Esophagus squamous epithelium (tissue), 5 donors: ENCODE measurements around the gene ANKS1B. TPM values are rescaled to one million over a fixed set of nuclear protein-coding genes. Genes with fewer than 3 reads are reported as not detected.

Experiments used
- DNase-seq: peaks from one replicate; lab custom pipeline; 2025; lab: John Stamatoyannopoulos, UW
- H3K27ac ChIP-seq, 4 donors: fragments of 200-600 bp; sonication (generic); one replicate each; pipeline ENCODE4 v1.5.1; 2016 to 2019; ENCODE audit warnings: mild to moderate bottlenecking in 1 of 4
- H3K27me3 ChIP-seq, 4 donors: fragments of 200-600 bp; sonication (generic); 1 replicate in 3 of 4; 2 replicates in 1 of 4; pipeline versions ENCODE4 v1.5.1 to v1.6.0; 2017 to 2021; ENCODE audit warnings: antibody characterized with exemption in 1 of 4
- H3K36me3 ChIP-seq, 3 donors: fragments of 200-600 bp; sonication (generic); one replicate each; pipeline ENCODE4 v1.5.1; 2016 to 2019
- H3K4me1 ChIP-seq, 3 donors: fragments of 200-600 bp; sonication (generic); one replicate each; pipeline ENCODE4 v1.5.1; 2017 to 2019
- H3K4me3 ChIP-seq, 4 donors: fragments of 200-600 bp; sonication (generic); 1 replicate in 3 of 4; 2 replicates in 1 of 4; pipeline ENCODE4 v1.5.1; 2016 to 2019; ENCODE audit warnings: mild to moderate bottlenecking in 2 of 4, moderate library complexity in 1 of 4
- H3K9me3 ChIP-seq, 3 donors: fragments of 200-600 bp; sonication (generic); one replicate each; pipeline ENCODE4 v1.5.1; 2016 to 2019
- POLR2A ChIP-seq, 4 donors: fragments of 450-650 bp; IDR thresholded peaks; one replicate each; pipeline ENCODE4 v1.6.1; 2017; ENCODE audit warnings: antibody characterized with exemption in 4 of 4, mild to moderate bottlenecking in 4 of 4, moderate library complexity in 3 of 4
- WGBS, 2 donors: methylation state at CpG; one replicate each; pipeline ENCODE4 v1.1.5; 2018; 5-methylcytosine and 5-hydroxymethylcytosine counted together
- intact Hi-C: fragments of 100-400 bp; cut with DNase I; formaldehyde crosslinking; loops from one replicate; pipeline ENCODE4 v1.15.0; 2022
- total RNA-seq, 4 donors: library from RNA; depleted of rRNA; stranded (reverse); fragments of >200 nt; gene quantifications; one replicate each; pipeline ENCODE4 v1.1.0, GENCODE V29; 2016
- TF ChIP-seq, protein P1 (sequence below), 6 experiments: fragments of 450-650 bp in 4 of 6; fragments of 200-600 bp in 2 of 6; sonication (generic) in 2 of 6; IDR thresholded peaks; one replicate each; pipeline ENCODE4 v1.5.1; 2016 to 2019; ENCODE audit warnings: antibody characterized with exemption in 6 of 6, mild to moderate bottlenecking in 4 of 6, moderate library complexity in 4 of 6
- donor health status: DM: yes; HTN: yes; CAD: no.

ANKS1B gene
- total RNA-seq, 4 donors from 2014 or later, result 1.6 to 15.8 (median 8.1) TPM

GRCh38 chr12:98922871-98923270, 1061.9 kb downstream of the ANKS1B start:
- TF ChIP-seq, protein P1, sequence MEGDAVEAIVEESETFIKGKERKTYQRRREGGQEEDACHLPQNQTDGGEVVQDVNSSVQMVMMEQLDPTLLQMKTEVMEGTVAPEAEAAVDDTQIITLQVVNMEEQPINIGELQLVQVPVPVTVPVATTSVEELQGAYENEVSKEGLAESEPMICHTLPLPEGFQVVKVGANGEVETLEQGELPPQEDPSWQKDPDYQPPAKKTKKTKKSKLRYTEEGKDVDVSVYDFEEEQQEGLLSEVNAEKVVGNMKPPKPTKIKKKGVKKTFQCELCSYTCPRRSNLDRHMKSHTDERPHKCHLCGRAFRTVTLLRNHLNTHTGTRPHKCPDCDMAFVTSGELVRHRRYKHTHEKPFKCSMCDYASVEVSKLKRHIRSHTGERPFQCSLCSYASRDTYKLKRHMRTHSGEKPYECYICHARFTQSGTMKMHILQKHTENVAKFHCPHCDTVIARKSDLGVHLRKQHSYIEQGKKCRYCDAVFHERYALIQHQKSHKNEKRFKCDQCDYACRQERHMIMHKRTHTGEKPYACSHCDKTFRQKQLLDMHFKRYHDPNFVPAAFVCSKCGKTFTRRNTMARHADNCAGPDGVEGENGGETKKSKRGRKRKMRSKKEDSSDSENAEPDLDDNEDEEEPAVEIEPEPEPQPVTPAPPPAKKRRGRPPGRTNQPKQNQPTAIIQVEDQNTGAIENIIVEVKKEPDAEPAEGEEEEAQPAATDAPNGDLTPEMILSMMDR (IDR thresholded peaks at IDR 0.05), result no peak
- TF ChIP-seq POLR2A (IDR thresholded peaks at IDR 0.05), result no peak
- no peaks in the 10 kb centered on the region for H3K36me3 ChIP-seq
- H3K4me1 ChIP-seq, result no peaks in the 10 kb centered on the region
- no peak overlapping the region for H3K27ac ChIP-seq
- no peak overlapping the region for H3K4me3 ChIP-seq
- intact Hi-C loops, result no loop called here
- H3K27me3 ChIP-seq, result no peaks in the 10 kb centered on the region
- no peaks in the 10 kb centered on the region for H3K9me3 ChIP-seq
- DNase-seq, result no peak

GRCh38 chr12:98918176-98918863, 1066.4 kb downstream of the ANKS1B start:
- no peak overlapping the region for H3K27ac ChIP-seq
- TF ChIP-seq, protein P1 (IDR thresholded peaks at IDR 0.05), result no peak
- no peak for TF ChIP-seq POLR2A (IDR thresholded peaks at IDR 0.05)
- H3K36me3 ChIP-seq, result no peaks in the 10 kb centered on the region
- H3K9me3 ChIP-seq, result no peaks in the 10 kb centered on the region
- no peaks in the 10 kb centered on the region for H3K27me3 ChIP-seq
- intact Hi-C loops, result no loop called here
- 69 to 76% methylated on average over 7 of the region's 7 CpGs for WGBS, 2 donors
- no peaks in the 10 kb centered on the region for H3K4me1 ChIP-seq
- DNase-seq, result no peak
- no peak overlapping the region for H3K4me3 ChIP-seq

DNA sequence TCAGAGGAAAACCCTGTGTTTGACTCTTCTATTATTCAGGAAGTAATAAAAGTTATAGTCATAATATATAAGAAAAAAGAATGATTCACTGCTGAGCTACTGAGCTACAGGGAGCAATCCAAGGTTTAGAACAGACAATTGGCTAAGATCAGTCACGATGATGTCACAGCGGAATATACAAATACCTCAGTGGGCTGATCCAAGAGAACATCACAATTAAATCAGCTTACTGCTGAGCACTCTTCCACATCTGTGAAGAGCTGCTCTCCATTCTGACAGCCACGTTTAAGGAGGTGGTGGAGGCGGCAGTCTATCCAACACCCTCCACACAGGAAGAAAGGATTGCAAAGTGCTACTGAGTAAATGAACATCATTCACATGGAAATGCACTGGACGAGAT, 1068.6 kb downstream of the ANKS1B start:
- WGBS, 2 donors, result 37 to 54% methylated on average over 5 of the region's 5 CpGs

DNA sequence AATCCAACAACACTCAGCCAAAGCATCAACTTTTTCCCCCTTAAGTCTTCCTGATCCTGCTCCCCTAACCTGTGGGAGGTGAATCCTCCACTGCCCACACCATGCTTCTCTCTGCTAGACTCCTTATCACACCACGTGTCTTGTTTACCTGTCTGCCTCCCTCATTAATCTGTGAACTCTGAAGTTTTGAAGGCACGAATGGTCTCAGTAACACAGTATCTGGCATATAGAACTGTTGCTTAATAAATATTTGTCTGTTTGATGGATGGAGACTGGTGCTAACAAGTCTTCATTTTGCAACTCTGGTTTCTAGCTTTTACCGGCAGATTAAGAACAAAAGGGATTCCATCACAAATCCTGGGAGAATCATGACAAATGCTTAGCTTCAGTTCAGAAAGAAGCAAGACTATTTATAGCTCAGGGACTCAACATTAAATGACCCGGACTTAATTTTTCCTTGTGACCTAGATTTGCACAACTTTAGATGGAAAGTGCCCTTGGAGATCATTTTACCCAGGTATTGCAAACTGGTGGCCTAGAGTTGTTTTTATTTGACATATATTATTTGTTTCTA, 1072.2 kb downstream of the ANKS1B start:
- Histone ChIP-seq H3K4me1 (no peaks in the 10 kb centered on the region), H3K4me3 (no peak overlapping the region), H3K27ac (no peak overlapping the region), H3K36me3 (no peaks in the 10 kb centered on the region), H3K9me3 (no peaks in the 10 kb centered on the region), H3K27me3 (no peaks in the 10 kb centered on the region)
- 37 to 38% methylated on average over 4 of the region's 4 CpGs for WGBS, 2 donors
- no peak for DNase-seq
- intact Hi-C loops, result no loop called here
- TF ChIP-seq, protein P1 (IDR thresholded peaks at IDR 0.05), result no peak
- TF ChIP-seq POLR2A (IDR thresholded peaks at IDR 0.05), result no peak

More for the DNA sequence above, 1068.6 kb downstream of the ANKS1B start:
- no peaks in the 10 kb centered on the region for H3K4me1 ChIP-seq
- no peaks in the 10 kb centered on the region for H3K27me3 ChIP-seq
- H3K36me3 ChIP-seq, result no peaks in the 10 kb centered on the region
- H3K27ac ChIP-seq, result no peak overlapping the region
- no peak overlapping the region for H3K4me3 ChIP-seq
- no peak for TF ChIP-seq POLR2A (IDR thresholded peaks at IDR 0.05)
- TF ChIP-seq, protein P1 (IDR thresholded peaks at IDR 0.05), result no peak
- intact Hi-C loops, result no loop called here
- H3K9me3 ChIP-seq, result no peaks in the 10 kb centered on the region
- no peak for DNase-seq

DNA sequence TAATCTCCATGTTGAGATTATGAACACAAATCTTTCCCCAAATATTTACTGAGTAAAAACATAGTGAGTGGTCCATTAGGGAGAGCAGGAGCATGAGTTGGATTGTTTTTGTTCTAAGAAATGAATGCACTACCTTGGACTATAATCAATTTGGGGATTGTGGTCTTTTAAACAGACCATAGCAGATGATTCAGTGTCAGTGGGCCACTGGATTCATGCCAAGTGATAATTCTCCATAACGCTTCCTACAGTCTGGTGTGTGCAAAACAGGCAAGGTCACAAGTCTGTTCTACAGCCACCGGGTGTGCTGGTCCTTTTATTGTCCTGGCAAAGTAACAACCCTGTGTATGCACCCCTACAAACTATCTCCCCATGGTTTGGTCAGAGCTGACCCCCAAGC, 1073.3 kb downstream of the ANKS1B start:
- H3K9me3 ChIP-seq, result no peaks in the 10 kb centered on the region
- intact Hi-C loops, result no loop called here
- 38 to 52% methylated on average over 1 to 2 of the region's 2 CpGs for WGBS, 2 donors
- no peaks in the 10 kb centered on the region for H3K4me1 ChIP-seq
- no peaks in the 10 kb centered on the region for H3K27me3 ChIP-seq
- H3K4me3 ChIP-seq, result no peak overlapping the region
- H3K36me3 ChIP-seq, result no peaks in the 10 kb centered on the region
- no peak overlapping the region for H3K27ac ChIP-seq
- TF ChIP-seq, protein P1 (IDR thresholded peaks at IDR 0.05), result no peak
- no peak for TF ChIP-seq POLR2A (IDR thresholded peaks at IDR 0.05)
- no peak for DNase-seq
